ENCODE data around the gene NTM.

Gene NTM

DNA sequence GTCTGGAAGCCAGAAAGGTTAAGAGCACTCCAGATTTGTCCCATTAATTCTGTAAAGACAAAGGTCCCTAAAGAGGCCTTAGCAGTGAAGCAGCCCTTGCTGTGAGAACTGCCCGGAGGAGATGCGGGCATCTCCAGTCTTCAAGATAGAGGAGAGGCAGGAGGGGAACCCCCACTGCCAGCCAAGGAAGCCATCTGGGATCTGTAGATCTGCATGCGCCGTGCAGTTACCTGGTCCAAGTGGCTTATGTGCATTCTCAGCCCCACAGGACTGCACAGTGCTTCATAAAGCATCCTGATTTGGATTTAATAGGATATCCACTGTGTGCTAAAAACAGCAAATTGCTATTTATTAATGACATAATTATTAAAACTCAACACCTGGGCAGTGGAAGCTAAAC lies 834.6 kb downstream of the NTM start:
- no peak for DNase-seq (ENCODE audit: low spot score)
- TF ChIP-seq, protein P1, sequence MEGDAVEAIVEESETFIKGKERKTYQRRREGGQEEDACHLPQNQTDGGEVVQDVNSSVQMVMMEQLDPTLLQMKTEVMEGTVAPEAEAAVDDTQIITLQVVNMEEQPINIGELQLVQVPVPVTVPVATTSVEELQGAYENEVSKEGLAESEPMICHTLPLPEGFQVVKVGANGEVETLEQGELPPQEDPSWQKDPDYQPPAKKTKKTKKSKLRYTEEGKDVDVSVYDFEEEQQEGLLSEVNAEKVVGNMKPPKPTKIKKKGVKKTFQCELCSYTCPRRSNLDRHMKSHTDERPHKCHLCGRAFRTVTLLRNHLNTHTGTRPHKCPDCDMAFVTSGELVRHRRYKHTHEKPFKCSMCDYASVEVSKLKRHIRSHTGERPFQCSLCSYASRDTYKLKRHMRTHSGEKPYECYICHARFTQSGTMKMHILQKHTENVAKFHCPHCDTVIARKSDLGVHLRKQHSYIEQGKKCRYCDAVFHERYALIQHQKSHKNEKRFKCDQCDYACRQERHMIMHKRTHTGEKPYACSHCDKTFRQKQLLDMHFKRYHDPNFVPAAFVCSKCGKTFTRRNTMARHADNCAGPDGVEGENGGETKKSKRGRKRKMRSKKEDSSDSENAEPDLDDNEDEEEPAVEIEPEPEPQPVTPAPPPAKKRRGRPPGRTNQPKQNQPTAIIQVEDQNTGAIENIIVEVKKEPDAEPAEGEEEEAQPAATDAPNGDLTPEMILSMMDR (IDR thresholded peaks at IDR 0.05; ENCODE audit: extremely low read depth, missing control alignments) = no peak

DNA sequence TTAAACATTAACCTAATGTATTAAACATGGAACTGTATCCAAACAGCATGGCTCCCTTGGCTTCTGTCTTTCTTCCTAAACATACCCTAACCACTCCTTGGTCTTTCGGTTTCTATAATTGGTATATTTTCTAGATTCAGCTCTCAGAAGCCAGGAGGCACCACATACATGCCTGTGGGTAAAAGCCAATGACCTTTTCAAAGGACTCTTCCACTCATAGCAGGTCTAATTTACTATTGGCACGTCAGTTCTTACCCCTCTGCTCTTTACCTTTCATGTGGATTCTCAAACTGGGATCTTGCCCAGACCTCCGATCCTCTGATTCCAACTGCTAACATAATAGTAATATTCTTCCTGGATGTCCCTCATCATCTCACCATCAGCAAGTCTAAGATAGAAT lies 835.1 kb downstream of the NTM start:
- DNase-seq (ENCODE audit: low spot score) = no peak
- TF ChIP-seq, protein P1 (IDR thresholded peaks at IDR 0.05; ENCODE audit: extremely low read depth, missing control alignments) = no peak

DNA sequence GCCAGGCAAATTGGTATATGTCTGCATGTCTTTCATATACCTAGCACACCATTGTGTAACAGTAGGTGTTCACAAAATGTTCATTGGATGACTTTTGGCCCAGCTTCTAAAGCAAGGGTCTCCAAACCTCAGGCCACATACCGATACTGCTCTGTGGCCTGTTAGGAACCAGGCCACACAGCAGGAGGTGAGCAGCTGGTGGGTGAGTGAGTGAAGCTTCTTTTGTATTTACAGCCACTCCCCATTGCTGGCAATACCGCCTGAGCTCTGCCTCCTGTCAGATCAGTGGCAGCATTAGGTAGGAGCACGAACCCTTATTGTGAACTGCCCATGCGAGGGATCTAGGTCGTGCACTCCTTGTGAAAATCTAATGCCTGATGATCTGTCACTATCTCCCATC lies 836.6 kb downstream of the NTM start:
- DNase-seq (ENCODE audit: low spot score) = no peak
- TF ChIP-seq, protein P1 (IDR thresholded peaks at IDR 0.05; ENCODE audit: extremely low read depth, missing control alignments) = no peak

DNA sequence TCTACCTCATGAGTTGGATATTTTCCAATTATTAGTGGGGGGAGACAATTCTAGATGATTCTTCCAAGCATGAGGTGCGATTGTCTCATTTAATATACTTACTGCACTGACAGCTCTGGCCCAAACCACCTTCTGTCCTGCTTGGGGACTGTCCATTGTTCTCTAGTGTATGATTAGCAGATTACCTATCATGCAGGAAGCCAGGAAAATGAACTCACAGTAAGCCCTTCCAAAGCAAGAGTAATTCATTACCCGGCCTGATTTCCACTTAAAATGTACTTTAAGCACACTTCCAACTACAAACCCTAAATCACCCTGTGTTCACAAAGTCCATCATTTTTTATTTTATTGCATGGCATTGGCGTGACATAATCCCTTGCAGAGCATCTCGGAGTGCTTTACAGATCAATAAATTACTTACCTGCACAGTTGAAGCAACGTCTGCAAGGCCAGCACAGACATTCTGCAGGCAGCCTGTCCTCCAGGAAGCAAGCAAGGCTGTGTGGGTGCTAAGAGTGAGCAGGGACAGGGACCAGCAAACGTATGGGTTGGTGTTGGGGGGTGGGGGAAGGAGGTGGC lies 838.2 kb downstream of the NTM start:
- TF ChIP-seq, protein P1 (IDR thresholded peaks at IDR 0.05; ENCODE audit: extremely low read depth, missing control alignments) = no peak
- DNase-seq (ENCODE audit: low spot score) = no peak

DNA sequence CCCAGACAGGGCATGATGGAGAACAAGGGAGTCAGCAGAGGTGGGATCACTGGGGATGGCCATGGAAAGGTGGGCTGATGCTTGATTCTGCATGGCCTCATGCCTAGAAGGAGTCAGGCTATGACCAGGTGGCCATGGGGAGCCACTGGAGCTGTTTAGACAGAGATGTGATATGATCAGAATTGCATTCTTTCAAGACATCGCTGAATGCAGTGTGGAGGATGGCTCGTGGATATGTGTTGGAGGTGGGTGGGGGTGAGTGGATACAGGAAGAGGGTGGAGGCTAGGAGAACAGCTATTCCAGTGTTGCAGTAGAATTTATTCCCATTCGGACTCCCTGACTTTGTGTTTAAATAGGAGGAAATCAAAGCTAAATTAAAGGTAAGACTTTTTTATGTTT lies 841.1 kb downstream of the NTM start:
- no peak for DNase-seq (ENCODE audit: low spot score)
- TF ChIP-seq, protein P1 (IDR thresholded peaks at IDR 0.05; ENCODE audit: extremely low read depth, missing control alignments) = no peak

DNA sequence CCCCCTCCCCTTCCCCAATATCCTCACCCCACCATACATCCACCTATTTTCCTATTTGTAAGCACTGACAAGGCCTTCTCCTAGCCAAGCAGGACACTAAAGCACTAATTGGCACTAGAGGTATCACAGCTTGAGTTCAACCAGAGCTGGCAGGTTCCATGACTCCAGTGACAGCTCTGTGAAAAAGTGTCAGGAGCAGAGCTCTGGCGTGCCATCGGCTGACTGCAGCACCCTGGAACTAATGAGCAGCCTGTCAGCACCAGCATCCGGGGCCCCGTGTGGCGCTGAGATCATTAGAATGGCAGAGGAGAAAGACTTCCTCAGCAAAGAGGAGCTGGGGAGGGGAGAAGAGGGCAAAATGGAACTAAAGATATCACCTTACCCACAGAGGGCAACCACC lies 847.4 kb downstream of the NTM start:
- TF ChIP-seq, protein P1 (IDR thresholded peaks at IDR 0.05; ENCODE audit: extremely low read depth, missing control alignments) = no peak
- DNase-seq (ENCODE audit: low spot score) = no peak

DNA sequence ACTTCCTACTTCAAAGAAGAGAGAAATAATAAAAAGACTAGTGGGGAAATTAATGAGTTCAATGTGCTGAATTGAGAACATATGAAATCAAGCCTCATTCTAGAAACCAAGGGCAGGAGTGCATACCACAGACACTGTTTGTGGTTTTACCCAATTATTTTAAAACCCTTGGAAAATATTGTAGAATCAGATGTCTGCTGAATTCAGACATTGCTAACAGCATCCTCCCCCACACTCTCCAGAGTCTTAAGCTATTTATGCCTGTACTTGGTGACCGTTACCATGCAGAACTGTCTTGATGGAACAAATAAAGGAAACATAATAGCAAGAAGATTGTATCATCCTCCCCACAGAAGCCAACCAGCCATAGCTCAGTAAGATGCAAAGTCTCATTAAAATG lies 850.1 kb downstream of the NTM start:
- TF ChIP-seq, protein P1 (IDR thresholded peaks at IDR 0.05; ENCODE audit: extremely low read depth, missing control alignments) = no peak
- no peak for DNase-seq (ENCODE audit: low spot score)
